Tibial artery (tissue), 4 donors: ENCODE measurements around the gene SYNJ2.
"Not testable (repeated sequence)": the region's sequence is repeated elsewhere in the genome, so short reads cannot be mapped to it uniquely, and the experiment has no call there.

Experiments used
- DNase-seq, 2 donors: peaks; one replicate each; pipeline ENCODE4 v3.0.0-alpha.2; 2019
- H3K27ac ChIP-seq, 2 donors: fragments of 200-600 bp; sonication (generic) in 1 of 2; 1 replicate in 1 of 2; 2 replicates in 1 of 2; pipeline ENCODE4 v1.5.1; 2018 to 2019; ENCODE audit warnings: mild to moderate bottlenecking in 1 of 2
- H3K27me3 ChIP-seq, 2 donors: fragments of 200-600 bp; sonication (generic) in 1 of 2; one replicate each; pipeline versions ENCODE4 v1.5.1 to v1.6.0; 2016 to 2019
- H3K36me3 ChIP-seq, 3 donors: fragments of 200-600 bp; sonication (generic) in 2 of 3; one replicate each; pipeline ENCODE4 v1.5.1; 2016 to 2019; ENCODE audit warnings: mild to moderate bottlenecking in 2 of 3
- H3K4me1 ChIP-seq, 4 donors: fragments of 200-600 bp; sonication (generic) in 2 of 4; 1 replicate in 3 of 4; 2 replicates in 1 of 4; pipeline ENCODE4 v1.5.1; 2016 to 2019
- H3K4me3 ChIP-seq, 2 donors: fragments of 200-600 bp; sonication (generic) in 1 of 2; 1 replicate in 1 of 2; 2 replicates in 1 of 2; pipeline ENCODE4 v1.5.1; 2018 to 2019; ENCODE audit warnings: mild to moderate bottlenecking in 2 of 2
- H3K9me3 ChIP-seq, 3 donors: fragments of 200-600 bp; sonication (generic) in 1 of 3; one replicate each; pipeline ENCODE4 v1.5.1; 2016 to 2019
- intact Hi-C: fragments of 100-400 bp; cut with DNase I; formaldehyde crosslinking; loops from one replicate; pipeline ENCODE4 v1.15.0; 2023; ENCODE audit warnings: low total_unique reads
- TF ChIP-seq, protein P1 (sequence below), 2 experiments: fragments of 200-600 bp in 1 of 2; fragments of 450-650 bp in 1 of 2; IDR thresholded peaks; one replicate each; pipeline ENCODE4 v1.5.1; 2017 to 2019; ENCODE audit warnings: antibody characterized with exemption in 2 of 2, mild to moderate bottlenecking in 1 of 2, moderate library complexity in 1 of 2

Gene SYNJ2, protein sequence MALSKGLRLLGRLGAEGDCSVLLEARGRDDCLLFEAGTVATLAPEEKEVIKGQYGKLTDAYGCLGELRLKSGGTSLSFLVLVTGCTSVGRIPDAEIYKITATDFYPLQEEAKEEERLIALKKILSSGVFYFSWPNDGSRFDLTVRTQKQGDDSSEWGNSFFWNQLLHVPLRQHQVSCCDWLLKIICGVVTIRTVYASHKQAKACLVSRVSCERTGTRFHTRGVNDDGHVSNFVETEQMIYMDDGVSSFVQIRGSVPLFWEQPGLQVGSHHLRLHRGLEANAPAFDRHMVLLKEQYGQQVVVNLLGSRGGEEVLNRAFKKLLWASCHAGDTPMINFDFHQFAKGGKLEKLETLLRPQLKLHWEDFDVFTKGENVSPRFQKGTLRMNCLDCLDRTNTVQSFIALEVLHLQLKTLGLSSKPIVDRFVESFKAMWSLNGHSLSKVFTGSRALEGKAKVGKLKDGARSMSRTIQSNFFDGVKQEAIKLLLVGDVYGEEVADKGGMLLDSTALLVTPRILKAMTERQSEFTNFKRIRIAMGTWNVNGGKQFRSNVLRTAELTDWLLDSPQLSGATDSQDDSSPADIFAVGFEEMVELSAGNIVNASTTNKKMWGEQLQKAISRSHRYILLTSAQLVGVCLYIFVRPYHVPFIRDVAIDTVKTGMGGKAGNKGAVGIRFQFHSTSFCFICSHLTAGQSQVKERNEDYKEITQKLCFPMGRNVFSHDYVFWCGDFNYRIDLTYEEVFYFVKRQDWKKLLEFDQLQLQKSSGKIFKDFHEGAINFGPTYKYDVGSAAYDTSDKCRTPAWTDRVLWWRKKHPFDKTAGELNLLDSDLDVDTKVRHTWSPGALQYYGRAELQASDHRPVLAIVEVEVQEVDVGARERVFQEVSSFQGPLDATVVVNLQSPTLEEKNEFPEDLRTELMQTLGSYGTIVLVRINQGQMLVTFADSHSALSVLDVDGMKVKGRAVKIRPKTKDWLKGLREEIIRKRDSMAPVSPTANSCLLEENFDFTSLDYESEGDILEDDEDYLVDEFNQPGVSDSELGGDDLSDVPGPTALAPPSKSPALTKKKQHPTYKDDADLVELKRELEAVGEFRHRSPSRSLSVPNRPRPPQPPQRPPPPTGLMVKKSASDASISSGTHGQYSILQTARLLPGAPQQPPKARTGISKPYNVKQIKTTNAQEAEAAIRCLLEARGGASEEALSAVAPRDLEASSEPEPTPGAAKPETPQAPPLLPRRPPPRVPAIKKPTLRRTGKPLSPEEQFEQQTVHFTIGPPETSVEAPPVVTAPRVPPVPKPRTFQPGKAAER (N-terminal part only)

DNA sequence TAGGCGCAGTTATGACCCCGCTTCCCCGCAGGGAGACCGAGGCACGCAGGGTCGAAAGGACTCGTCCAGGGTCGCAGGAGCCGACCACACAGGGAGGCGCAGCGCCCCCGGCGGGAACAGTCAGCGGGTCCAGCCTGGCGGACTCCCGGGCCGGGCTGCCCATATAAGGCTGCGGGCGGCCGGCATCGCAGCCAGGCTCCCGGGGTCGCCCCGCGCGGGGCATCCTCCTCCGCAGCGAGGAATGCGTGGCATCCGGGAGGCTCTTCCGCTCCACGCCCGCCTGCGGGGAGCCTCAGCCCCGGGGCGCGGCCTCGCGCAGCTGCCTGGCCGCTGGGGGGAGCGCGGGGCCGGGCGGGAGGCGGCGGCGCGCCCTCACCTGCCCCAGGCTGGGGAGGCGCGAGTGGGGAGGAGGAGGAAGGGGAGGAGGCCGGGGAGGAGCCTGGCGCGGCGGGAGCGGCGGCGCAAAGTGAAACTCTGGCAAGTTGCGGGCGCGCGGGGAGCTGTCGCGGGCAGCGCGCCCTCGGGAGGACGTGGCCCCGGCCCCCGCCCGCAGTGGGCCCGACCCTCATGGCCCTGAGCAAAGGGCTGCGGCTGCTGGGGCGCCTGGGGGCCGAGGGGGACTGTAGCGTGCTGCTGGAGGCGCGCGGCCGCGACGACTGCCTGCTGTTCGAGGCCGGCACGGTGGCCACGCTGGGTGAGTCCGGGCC is at the start of gene SYNJ2:
TSS of gene SYNJ2 (plus strand) at position 469 of the 707 bp plus-strand sequence. CDS start at position 568, 99 bp downstream.
- Histone ChIP-seq H3K36me3 (peaks cover 0 to 3% (median 0%) of the 10 kb centered on the region in 3 donors), H3K4me1 (peaks cover 0 to 42% (median 17%) of the 10 kb centered on the region in 4 donors), H3K27ac (peak within 1 kb of the TSS; percentile 85 to 87), H3K9me3 (no peaks in the 10 kb centered on the region), H3K27me3 (no peaks in the 10 kb centered on the region), H3K4me3 (peak within 1 kb of the TSS; percentile 86 to 92)
- intact Hi-C loops = loop anchor here (5.0 kb wide), 1 partner anchor 81 kb away; no protein-coding TSS in a partner anchor
- DNase-seq = peak; percentile 56 to 90
- TF ChIP-seq, protein P1, sequence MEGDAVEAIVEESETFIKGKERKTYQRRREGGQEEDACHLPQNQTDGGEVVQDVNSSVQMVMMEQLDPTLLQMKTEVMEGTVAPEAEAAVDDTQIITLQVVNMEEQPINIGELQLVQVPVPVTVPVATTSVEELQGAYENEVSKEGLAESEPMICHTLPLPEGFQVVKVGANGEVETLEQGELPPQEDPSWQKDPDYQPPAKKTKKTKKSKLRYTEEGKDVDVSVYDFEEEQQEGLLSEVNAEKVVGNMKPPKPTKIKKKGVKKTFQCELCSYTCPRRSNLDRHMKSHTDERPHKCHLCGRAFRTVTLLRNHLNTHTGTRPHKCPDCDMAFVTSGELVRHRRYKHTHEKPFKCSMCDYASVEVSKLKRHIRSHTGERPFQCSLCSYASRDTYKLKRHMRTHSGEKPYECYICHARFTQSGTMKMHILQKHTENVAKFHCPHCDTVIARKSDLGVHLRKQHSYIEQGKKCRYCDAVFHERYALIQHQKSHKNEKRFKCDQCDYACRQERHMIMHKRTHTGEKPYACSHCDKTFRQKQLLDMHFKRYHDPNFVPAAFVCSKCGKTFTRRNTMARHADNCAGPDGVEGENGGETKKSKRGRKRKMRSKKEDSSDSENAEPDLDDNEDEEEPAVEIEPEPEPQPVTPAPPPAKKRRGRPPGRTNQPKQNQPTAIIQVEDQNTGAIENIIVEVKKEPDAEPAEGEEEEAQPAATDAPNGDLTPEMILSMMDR (IDR thresholded peaks at IDR 0.05) = peak; percentile 62 to 67

- no peaks in the 10 kb centered on the region for H3K27me3 ChIP-seq
- DNase-seq = no peak
- H3K9me3 ChIP-seq = no peaks in the 10 kb centered on the region
- peaks cover 87 to 95% (median 92%) of the 10 kb centered on the region in 3 donors for H3K36me3 ChIP-seq
- H3K4me1 ChIP-seq = no peaks in the 10 kb centered on the region
- intact Hi-C loops = no loop called here
- no peak overlapping the region for H3K4me3 ChIP-seq
- H3K27ac ChIP-seq = no peak overlapping the region
- TF ChIP-seq, protein P1 (IDR thresholded peaks at IDR 0.05) = no peak
Measured at GRCh38 chr6:157935786-157936185, 45.9 kb upstream of the SYNJ2 start.

GRCh38 chr6:157937318-157937717 is 44.3 kb upstream of the SYNJ2 start:
- TF ChIP-seq, protein P1 (IDR thresholded peaks at IDR 0.05) = no peak
- no peak overlapping the region for H3K4me3 ChIP-seq
- no peaks in the 10 kb centered on the region for H3K4me1 ChIP-seq
- no peaks in the 10 kb centered on the region for H3K27me3 ChIP-seq
- H3K9me3 ChIP-seq = no peaks in the 10 kb centered on the region
- intact Hi-C loops = no loop called here
- peaks cover 88 to 97% (median 97%) of the 10 kb centered on the region in 3 donors for H3K36me3 ChIP-seq
- no peak overlapping the region for H3K27ac ChIP-seq
- no peak for DNase-seq

DNA sequence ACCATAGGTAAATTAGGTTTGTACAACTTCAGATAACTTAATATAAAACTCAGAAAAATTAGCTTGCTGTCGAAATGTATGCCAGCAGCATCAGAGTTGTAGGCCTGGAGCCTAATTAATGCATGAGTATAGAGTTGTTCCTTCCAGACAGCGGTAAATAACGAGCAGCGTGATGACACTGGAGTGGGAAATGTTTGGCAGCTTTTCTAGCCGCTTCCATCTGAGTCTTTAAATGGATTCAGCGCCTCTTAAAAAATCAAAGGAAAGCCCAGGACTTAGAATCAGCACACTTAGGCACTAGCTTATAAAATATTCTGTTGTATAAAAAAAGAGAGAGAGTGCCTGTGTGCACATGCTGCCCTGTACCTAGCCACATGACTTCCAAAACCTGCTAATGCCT is 43.7 kb upstream of the SYNJ2 start:
- intact Hi-C loops = no loop called here
- Histone ChIP-seq H3K4me3 (no peak overlapping the region), H3K4me1 (no peaks in the 10 kb centered on the region), H3K27ac (no peak overlapping the region), H3K36me3 (peaks cover 88 to 97% (median 97%) of the 10 kb centered on the region in 3 donors), H3K27me3 (no peaks in the 10 kb centered on the region), H3K9me3 (no peaks in the 10 kb centered on the region)
- TF ChIP-seq, protein P1 (IDR thresholded peaks at IDR 0.05) = no peak
- DNase-seq = no peak

- intact Hi-C loops, H3K9me3 ChIP-seq, H3K4me3 ChIP-seq, H3K27me3 ChIP-seq, H3K4me1 ChIP-seq, DNase-seq, H3K27ac ChIP-seq: not testable (repeated sequence)
- peaks cover 98 to 99% (median 99%) of the 10 kb centered on the region in 3 donors for H3K36me3 ChIP-seq
Measured at GRCh38 chr6:157940375-157941036, 41.2 kb upstream of the SYNJ2 start.
